Measurements from ENCODE around the gene ADARB1.

ADARB1 gene

DNA sequence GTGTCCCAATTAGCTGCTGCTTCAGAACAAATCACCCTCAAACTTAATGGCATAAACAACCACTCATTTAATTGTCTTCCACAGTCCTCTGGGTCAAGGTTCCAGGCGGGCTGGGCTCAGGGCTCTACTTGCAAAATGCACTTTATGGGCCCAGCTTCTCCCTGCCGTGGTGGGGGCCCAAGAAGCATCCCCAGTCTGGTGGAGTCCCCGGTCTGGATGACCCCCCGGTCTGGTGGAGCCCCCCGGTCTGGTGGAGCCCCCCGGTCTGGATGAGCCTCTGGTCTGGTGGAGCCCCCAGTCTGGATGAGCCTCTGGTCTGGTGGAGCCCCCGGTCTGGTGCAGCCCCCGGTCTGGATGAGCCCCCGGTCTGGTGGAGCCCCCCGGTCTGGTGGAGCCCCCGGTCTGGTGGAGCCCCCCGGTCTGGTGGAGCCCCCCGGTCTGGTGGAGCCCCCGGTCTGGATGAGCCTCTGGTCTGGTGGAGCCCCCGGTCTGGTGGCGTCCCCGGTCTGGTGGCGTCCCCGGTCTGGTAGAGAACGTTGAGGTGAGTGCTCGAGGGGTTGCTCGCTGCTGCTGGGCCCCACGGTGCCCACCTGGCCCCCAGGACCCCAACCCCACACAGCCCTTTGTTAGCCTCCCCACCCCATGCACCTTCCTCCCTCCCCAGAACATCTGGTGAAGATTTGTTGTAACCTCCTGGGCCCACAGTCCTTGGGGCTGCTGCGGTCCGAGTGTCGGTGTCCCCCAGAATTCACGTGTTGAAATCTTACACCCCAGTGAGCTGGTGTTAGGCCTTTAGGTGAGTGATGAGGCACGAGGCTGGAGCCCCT lies 179.5 kb downstream of the ADARB1 start:
- DNase-seq (ENCODE audit: low spot score): no peak

DNA sequence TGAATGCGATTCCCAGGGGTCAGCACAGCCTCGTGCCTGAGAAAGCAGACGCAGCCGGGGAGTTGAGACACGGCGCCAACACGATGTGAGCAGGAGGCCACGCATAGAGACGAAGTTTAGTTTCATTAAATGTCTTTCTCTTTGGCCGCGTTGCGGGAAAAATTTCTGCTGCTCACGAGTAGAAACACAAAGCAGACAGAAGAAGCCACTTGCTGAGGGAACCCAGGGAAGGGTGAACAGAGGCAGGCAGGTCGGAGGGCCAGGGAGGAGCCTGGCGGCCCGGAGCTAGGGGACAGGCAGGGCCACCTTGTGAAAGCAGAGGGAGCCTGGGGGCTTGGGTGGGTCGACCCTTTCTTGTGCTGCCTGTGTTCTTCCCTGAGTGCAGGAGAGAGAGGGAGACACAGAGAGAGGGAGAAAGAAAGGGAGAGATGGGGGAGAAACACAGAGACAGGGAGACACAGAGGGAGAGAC lies 180.1 kb downstream of the ADARB1 start:
- DNase-seq (ENCODE audit: low spot score): no peak

GRCh38 chr21:45255381-45256020 lies 181.1 kb downstream of the ADARB1 start:
- DNase-seq (ENCODE audit: low spot score): peak; percentile 41

DNA sequence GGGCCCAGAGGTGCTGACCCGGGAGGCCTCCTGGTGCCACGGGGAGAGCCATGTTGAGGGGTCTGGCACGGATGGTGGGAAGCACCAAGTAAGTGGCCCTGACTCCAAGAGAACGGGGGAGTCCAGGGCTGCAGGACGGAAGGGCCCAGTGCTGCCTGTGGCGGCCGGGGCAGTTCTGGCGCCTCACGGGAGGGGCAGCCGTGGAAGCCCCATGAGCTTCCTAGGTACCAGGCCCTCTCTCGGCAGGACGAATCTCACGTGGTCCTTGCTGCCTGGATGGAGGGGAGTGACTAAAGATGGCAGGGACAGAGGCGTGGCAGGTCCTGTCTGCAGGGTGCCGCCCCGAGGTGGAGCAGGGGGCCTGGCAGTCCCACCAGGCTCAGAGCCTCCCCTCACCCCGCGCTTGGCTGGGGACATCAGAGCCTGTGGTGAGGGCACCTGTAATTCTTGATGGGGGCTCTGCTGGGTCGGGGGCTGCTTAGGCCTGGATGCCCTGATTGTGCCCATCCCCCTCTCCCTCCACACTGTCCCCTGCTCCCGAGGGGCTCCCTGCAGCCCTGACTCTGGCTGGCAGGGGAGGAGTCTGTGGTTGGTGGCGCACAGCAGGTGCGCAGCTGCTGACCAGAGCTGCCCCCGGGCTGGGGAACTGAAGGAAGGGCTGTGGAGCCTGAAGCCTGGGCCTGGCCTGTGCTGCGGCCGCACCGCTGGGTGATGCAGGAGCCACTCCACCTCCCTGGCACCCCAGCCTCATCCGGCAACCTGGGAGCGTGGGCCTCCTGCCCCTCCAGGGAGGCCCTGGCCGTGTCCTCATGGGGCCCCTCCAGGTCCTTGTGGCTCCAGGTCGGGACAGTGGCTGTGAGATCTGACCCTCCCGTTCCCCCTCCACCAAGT lies 181.9 kb downstream of the ADARB1 start:
- DNase-seq (ENCODE audit: low spot score): no peak

- DNase-seq (ENCODE audit: low spot score): no peak
Observed at GRCh38 chr21:45256912-45257672, 182.7 kb downstream of the ADARB1 start.

DNA sequence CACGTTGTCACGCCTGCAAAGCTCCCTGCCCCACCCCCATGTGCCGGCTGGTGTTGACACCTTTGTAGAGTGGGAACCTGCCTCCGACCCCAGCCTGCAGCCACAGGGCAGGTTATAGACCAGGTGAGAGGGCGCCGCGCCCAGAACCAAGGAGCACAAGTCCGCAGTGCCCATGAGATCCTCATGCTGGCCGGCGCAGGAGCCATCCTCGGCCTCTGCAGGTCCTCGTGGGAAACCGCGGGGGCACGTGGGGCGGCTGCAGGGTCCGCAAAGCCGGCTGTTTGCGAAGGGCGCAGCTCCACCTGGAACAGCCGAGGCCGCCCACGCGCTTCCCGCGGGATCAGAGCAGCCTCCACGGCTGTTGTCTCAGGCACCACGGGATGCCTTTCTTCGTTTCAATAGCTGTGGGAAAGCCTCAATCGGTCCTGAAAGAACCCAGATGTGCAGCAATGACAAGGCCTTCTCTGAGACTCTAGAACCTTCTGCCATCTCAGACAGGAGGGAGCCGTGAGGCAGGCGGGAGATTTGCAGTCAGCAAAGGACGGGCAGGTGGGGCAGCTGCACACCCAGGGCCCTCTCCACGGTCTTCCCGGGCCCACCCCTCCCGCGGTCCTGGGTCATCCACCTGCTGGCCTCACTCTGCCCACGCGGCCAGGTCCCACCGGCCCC lies 183.4 kb downstream of the ADARB1 start:
- DNase-seq (ENCODE audit: low spot score): no peak

DNA sequence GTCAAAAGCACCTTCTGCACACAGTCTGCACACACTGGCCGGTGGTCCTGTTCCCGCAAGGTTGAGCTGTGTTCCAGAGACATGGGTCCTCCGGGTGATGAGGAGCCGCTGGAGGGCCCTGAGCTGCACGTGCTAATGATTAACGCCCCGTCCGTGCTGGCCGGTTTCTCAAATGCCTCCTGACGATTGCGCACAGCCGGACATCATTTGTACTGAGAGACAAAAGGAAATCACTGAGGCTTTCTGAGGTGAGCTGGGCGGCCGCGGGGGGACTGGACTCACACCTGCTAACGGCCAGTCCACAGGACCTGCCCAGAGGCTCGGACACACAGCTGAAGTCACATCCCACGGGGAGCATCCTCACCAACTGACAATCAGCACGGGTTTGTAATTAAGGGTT lies 184.1 kb downstream of the ADARB1 start:
- DNase-seq (ENCODE audit: low spot score): peak; percentile 42

- DNase-seq (ENCODE audit: low spot score): no peak
Observed at GRCh38 chr21:45259206-45259840, 184.9 kb downstream of the ADARB1 start.

DNA sequence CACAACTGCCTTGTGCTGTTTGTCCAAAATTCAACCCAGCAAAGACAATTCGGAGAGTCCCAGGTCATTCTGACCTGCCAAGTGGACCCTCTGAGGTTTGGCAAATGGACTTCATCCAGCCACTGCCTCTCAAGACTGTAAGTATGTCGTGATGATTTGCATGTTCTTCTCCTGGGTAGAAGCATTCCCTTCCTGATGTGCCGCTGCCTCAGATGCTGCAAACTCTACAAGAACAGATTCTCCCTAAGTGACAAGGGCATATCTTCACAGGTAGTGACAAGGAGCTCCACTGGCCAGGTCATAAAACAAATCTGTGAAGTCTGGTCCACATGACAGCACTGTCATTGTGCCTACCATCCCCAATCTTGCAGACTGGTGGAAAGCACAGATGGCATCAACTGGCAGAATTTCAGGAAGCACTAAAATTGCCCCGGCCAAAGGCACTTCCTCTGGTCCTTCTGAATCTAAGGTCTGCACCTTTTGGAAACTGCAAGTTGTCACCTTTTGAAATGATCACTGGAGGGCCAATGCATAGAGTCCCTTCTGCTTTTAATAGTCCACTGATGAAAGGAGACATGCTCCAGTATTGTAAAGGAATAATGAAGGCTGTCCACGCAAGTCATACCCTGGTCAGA lies 185.9 kb downstream of the ADARB1 start:
- DNase-seq (ENCODE audit: low spot score): no peak

DNA sequence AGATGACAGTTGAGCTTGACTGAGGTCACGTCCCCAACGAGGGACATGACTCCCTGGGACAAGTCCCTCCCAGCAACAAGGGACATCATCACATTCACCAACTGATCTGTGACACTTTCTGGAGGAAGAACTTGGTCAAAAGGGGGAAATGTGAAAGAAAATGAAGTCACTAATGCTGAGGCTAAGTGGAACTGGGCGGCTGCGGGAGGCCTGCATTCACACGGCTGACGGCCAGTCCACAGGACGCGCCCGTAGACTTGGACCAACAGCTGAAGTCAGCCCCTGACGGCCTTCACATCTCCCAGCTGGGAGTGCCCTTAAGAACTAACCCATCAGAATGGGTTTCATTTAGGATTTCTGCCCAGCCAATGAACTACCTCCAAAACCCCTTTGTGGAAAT lies 186.7 kb downstream of the ADARB1 start:
- no peak for DNase-seq (ENCODE audit: low spot score)

DNA sequence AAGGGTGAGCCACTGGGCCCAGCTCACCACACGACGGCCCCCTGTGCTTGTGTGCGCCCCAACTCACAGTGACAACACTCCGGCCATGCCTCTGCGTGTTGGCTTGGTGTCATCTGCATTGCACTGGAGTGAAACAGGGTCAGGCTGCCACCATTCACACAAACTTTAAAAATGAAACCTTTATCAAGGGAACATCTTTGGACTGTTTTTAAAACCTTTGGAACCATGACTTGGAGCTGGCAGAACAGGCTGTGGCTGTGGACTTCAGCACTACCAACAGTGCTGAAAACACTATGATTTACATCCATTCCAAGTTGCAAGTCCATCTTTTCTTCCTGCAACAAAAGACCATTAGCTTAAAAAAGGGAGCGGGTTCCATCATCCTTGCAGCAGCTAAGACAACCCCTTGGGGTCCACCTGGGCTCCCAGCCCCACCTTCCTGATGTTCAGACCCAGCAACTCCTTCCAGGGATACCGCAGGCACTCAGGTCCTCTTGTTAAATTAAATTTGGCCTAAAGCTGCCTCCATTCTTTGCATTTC lies 187.7 kb downstream of the ADARB1 start:
- DNase-seq (ENCODE audit: low spot score): no peak

DNA sequence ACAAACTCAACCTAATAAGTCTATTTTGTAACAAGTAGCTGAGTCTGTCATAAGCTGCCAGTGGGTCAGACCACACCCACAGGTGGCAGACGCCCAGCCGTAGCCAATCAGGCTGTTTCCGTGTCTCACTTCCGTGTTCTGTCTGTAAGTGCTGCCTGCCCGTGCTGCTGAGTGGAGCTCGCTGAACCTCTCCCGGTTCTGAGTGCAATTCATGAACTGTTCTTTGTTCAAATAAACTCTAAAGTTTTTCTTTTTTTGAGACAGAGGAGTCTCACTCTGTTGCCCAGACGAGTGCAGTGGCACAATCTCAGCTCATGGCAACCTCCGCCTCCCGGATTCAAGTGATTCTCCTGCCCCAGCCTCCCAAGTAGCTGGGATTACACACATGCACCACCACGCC lies 188.2 kb downstream of the ADARB1 start:
- DNase-seq (ENCODE audit: low spot score): peak; percentile 29

DNA sequence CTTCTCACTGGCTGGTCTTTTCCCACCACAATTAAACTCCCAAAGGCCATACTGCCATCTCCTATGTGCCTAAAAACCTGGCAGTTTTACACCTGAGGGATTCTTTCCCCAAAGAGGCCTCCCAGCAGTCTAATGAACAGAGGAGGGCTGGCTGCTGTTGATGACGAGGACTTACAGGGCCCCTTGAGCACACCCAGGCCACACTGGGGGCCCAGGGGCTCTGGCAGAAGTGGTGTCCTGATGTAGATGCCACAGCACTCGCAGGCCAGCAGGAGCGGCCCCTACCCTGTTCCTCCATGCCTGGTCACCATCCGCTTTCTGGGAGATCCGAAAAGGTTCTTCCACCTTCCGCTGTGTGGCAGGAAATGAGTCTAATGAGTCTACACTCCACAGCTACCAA lies 189.2 kb downstream of the ADARB1 start:
- no peak for DNase-seq (ENCODE audit: low spot score)

GRCh38 chr21:45264146-45264911 lies 189.9 kb downstream of the ADARB1 start:
- DNase-seq (ENCODE audit: low spot score): no peak

GRCh38 chr21:45264912-45265515 lies 190.6 kb downstream of the ADARB1 start:
- DNase-seq (ENCODE audit: low spot score): no peak

DNA sequence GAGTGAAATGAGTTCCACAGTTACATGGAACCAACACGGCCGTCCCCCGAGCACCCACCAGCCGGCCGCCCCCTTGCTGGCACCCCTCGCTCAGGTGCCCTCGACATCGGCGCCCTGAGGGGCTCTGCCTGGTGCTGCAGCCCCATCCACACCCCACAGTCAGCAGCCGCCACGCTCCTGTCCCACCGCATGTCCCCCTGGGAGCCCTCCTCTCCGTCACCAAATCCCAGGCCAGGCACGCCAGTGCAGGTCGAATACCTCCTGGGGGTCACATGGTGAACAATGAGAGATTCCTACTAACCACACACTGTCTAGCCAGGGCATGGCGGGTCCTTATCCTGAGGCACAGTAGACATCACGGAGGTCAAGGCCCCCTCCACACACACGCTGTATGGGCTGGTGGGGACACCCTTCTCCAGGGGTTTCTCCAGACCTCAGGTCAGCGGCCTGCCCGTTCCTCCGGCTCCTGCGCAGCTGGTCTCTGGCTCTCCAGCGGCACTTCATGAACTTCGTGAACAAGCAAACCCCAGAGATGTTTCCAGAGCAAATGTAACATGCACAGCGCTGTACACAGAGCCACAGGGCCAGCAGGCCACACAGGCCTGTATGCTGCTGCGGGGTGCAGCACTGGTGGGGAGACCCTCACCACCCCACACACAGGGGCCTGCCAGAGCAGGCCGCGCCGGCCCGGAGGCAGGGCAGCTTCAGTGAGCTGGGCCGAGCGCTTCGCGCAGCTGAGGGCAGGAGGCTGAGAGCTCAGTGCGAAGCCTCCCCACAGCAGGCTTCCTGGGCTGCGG lies 191.5 kb downstream of the ADARB1 start:
- no peak for DNase-seq (ENCODE audit: low spot score)

DNA sequence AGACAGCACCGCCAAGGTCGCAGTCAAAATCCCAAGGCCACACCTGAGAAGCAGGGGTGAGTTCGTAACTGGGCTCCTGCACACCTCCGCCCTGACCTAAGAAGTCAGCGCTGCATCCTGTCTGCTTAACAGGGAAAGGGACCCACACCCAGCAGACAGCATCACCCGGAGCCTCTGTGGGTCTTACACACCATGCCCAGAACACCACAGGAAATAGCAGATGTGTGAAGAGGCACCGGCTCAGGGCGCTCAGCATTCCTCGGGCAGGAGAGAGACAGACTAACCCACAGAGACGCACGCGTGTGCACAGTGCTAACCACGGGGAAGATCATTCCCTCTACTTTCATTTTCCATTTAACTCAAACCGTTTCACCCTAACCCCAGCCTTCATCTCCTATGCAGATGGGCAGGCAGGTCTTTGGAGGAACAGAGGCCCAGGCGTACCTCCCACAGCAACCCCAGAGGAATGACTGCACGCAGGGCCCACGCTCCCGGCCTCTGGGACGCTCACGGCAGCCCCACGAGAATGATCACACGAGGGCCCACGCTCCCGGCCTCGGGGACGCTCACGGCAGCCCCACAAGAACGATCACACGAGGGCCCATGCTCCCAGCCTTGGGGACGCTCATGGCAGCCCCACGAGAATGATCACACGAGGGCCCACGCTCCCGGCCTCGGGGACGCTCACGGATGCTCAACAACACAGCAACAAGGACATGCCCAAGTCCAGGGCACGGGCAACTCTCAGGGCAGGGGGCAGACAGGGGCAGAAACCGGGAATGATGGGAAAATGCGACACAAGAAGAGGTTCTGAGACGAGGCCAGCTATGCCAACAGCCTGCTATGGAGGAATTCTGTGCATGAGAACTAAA lies 192.4 kb downstream of the ADARB1 start:
- no peak for DNase-seq (ENCODE audit: low spot score)
